NCI-H146 treated with DMSO at 0.1 percent for 48 hours (cell line): ENCODE measurements around the gene WLS.

Experiments used
- DNase-seq: peaks from one replicate; lab custom pipeline; 2025; ENCODE audit not compliant: unreplicated experiment; lab: John Stamatoyannopoulos, UW

Gene WLS

DNA sequence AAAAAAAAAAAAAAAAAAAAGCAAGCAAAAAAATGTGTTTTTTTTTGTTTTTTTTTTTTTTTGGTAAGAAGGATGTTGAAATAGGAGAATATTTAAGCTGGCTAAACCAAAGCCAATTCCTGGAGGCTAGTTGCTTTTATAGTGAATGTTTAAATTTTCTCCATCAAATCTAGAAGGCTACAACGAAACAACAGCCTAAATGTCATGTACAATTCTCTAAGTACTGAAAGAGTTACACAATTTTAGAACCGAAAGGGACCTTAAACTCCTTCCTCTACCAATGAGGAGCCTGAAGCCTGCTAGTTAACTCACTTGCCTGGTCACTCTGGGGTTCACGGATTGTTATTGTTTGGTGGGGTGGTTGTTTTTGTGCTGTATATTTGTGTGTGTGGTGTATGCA lies 3.5 kb downstream of the WLS start:
- DNase-seq: no peak

DNA sequence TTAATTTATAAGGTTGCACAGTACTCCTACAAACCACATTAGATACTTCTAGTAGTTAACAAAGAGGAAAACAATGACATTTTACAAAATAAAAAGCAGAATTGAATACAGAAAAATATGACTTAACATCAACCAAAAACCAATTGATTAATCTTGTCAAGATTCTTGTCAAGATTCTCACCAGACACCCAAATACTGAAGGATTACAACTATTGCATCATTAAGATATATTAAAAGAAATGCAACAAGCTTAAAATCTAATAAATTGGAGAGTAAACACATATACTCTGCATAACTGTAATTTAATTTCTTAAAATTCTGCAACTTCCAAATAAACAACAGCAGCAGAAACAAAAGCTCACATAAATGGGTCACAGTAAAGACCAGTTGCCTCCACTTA lies 4.7 kb downstream of the WLS start:
- DNase-seq: no peak

GRCh38 chr1:68225781-68226180 lies 6.5 kb downstream of the WLS start:
- DNase-seq: no peak

GRCh38 chr1:68223687-68224086 lies 8.6 kb downstream of the WLS start:
- no peak for DNase-seq

- no peak for DNase-seq
Observed at GRCh38 chr1:68221980-68222373, 10.3 kb downstream of the WLS start.

DNA sequence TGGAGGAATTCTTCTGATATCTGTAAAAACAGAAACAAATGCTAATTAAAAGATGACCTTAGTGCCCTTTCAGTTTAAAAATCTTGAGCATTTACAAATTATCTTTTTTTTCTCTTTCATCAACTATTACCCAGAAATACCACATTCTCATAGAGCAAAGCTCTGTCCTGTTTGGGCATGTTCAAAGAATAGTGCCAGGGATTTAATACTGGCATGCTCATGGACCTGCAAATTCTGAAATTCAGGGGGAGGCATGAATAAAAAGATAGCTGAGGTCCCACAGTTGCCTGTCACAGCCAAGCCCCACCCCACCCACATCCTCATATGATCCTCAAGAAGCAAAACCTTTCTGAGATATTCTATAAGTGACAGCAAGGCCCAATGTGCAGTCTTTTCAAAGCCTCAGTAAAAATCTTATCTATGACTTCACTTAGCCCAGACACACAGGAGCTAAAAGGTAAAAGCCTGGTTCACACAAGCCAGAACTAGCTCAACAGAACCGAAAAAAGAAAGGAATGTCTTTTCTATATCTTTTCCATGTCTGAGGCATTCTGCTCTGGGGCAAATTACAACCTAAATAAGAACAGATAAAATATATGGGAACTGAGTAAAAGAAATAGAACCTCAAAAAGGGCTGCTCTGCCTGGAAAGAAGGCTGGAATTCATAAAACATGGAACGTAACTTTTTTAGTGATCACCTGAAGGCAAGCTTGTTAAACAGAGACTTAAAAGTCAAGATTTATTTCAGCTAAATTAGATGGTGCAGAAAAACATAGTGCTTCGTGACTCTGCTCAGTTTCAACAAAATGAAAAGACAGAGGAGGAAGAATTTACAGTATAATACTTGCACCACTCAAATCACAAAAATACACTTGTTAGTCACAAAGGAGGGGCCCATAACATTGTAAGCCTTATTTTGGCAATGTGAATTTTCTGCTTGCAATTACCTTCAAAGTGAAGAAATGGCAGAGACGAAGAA lies 11.0 kb downstream of the WLS start:
- DNase-seq: no peak

DNA sequence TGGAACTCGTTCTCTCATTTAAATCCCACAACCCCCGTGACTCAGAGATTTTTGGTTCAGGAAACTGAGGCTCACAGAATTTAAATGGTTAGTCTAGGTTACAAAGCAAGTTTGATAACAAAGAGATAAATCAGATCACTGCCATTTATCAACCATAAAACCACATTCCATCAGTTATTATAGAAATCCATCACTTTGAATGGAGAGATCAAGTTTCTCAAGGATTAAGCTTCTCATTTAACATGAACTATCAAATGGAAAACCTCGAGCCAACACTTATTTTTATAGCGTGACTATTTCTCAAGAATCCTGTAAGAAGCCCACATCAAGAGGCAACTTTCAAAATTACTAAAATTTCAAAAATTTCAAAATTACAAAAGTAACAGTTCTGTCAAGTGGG lies 11.9 kb downstream of the WLS start:
- DNase-seq: no peak

DNA sequence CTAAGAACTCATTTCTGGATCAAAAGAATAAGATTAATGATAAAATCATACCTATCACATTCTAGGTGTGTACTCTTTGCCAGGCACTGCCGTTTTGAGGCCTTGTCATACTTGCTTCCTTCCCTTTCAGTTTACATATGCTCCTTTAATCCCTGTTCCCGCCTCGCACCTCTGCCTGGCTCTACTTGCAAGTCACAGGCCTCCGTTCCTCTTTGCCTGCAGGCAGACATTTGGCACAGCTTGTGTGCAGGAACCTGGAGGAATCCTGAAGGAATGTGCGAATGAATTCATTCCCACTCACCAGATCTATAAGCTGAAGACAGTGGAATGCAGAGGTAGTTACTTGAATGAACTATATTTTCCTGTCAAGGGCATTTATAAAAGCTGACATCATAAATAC lies 13.8 kb downstream of the WLS start:
- DNase-seq: no peak

DNA sequence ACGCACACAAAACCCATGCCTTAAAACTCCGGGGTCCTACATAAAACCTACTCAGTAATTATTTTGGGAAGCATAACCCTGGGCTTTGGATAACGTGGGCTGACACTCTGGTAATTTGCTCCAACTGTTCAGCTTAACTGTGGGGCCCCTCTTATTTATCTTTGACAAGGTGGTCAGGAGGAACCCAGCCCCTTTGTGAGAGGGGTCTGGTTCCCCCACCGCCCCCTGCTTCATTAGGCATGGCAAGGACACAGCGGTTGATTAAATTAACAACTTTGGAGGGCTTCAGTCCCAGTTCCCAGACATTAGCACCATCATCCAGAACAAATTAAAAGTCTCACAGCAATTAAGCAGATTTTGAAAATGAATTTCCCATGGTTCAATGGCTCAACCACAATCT lies 14.7 kb downstream of the WLS start:
- no peak for DNase-seq

DNA sequence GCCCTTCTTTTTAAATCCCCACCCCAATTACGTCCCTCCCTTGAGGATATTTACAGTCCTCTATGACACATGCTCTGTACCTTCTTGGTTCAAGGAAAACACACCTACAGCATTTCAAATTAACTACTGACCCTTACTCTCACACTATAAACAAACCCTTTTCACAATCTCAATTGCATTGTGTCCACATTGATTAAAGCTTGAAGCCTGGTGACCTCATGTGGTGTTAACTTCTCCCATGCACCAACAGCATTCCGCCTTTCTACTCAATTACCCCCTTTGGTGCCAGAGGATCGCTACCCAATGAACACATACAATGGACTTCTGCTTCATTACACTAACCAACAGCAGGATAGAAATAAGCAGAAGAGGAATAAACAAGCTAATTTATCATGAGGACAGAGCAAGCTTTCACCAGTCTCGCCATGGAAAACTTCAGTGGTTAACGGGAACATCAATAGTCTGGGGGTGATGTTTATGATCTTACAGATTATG lies 15.2 kb downstream of the WLS start:
- DNase-seq: peak; percentile 96

- DNase-seq: no peak
Observed at GRCh38 chr1:68216089-68216772, 16.1 kb downstream of the WLS start.

DNA sequence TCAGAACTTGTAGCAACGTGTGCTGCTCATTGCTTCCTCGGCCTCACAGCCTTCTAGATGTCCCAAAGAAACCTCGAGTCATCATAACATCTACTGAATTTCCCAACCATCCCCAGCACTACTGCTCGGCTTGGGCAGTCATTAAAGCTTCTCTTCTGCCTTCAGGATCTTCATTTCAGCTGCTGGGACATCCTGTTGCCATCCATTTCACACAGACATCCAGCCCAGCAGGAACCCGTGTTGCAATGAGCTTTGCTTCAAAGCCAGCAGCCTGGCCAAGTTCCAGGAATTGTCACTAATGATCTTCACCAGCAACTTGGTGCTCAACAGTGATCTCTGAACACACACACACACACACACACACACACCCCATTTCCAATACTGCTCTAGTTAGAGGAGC lies 18.5 kb downstream of the WLS start:
- peak; percentile 15 for DNase-seq

GRCh38 chr1:68211761-68212380 lies 20.5 kb downstream of the WLS start:
- DNase-seq: no peak

DNA sequence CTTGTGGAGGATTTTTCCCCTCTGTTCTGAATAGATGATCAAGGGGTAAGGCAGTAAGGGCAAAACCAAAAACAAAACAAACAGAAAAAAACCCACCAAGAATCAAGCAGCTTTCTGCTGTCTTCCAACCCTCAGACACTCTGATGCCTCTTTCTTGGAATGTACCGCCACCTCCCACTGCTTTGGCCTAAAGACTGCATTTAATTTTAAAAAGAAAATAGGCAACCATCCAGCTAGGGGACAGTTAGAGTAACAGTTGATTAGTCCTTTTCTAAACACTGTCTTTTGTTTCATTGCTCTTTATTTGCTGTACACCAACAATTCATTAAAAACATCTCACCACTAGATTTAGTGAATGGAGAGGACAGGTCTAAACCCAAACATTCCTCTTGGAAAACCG lies 21.5 kb downstream of the WLS start:
- no peak for DNase-seq

- DNase-seq: no peak
Observed at GRCh38 chr1:68210027-68210426, 22.3 kb downstream of the WLS start.

GRCh38 chr1:68206848-68207689 lies 25.3 kb downstream of the WLS start:
- no peak for DNase-seq

- no peak for DNase-seq
Observed at GRCh38 chr1:68205794-68206358, 26.4 kb downstream of the WLS start.

- DNase-seq: no peak
Observed at GRCh38 chr1:68204977-68205630, 27.2 kb downstream of the WLS start.

GRCh38 chr1:68202239-68202832 lies 30.0 kb downstream of the WLS start:
- no peak for DNase-seq
